K562 (cell line): Measurements from ENCODE around the gene SAE1.

Source experiments
- BHLHE40 ChIP-seq: IDR thresholded peaks from 2 replicates; pipeline ENCODE4 v1.6.1; 2011; ENCODE audit warnings: low read length, improper control_type of control experiment
- CHD2 ChIP-seq: IDR thresholded peaks from 2 replicates; pipeline ENCODE4 v1.6.1; 2011; ENCODE audit warnings: low read depth, low read length
- ETV6 ChIP-seq, 3 experiments: fragments of 150-350 bp in 1 of 3; sonication (generic) in 1 of 3; formaldehyde crosslinking in 1 of 3; IDR thresholded peaks; 2 replicates each; pipeline versions ENCODE4 v1.6.1 to v1.8.0; 2014 to 2022; ENCODE audit warnings: borderline replicate concordance in 2 of 3, low read depth in 2 of 3, antibody characterized with exemption in 1 of 3, low read length in 1 of 3, mild to moderate bottlenecking in 1 of 3, missing genetic modification reagents in 1 of 3
- HDAC2 ChIP-seq: fragments of 450-650 bp; IDR thresholded peaks from 2 replicates; pipeline ENCODE4 v1.6.1; 2016; ENCODE audit warnings: mild to moderate bottlenecking
- NCOR1 ChIP-seq: fragments of 450-650 bp; IDR thresholded peaks from 2 replicates; pipeline ENCODE4 v1.6.1; 2016; ENCODE audit warnings: mild to moderate bottlenecking, moderate library complexity
- RAD21 ChIP-seq, 2 experiments: fragments of 250-450 bp in 1 of 2; fragments of 450-650 bp in 1 of 2; sonication (Bioruptor Pico) in 1 of 2; formaldehyde crosslinking in 1 of 2; IDR thresholded peaks in 1 of 2; conservative IDR thresholded peaks in 1 of 2; 2 replicates each; pipeline versions ENCODE4 v1.4.0 to v1.8.0; 2020 to 2022; ENCODE audit warnings: mild to moderate bottlenecking in 2 of 2, moderate library complexity in 1 of 2
- STAT6 ChIP-seq: sonication (generic); formaldehyde crosslinking; IDR thresholded peaks from 2 replicates; pipeline ENCODE4 v1.8.1; 2023; ENCODE audit warnings: mild to moderate bottlenecking, missing genetic modification reagents
- XRCC3 ChIP-seq: fragments of 450-650 bp; IDR thresholded peaks from 2 replicates; pipeline ENCODE4 v1.6.1; 2017; ENCODE audit warnings: mild to moderate bottlenecking, moderate library complexity
- ZFP30 ChIP-seq: fragments of 250-450 bp; sonication (Bioruptor Pico); IDR thresholded peaks from 2 replicates; pipeline ENCODE4 v1.8.0; 2022; ENCODE audit warnings: moderate library complexity, mild to moderate bottlenecking, inconsistent platforms, borderline replicate concordance
- ZNF354B ChIP-seq: fragments of 250-450 bp; sonication (Bioruptor Pico); IDR thresholded peaks from 2 replicates; pipeline ENCODE4 v1.4.0; 2020
- ZNF644 ChIP-seq: fragments of 200-800 bp; sonication (Bioruptor generic); IDR thresholded peaks from 2 replicates; pipeline ENCODE4 v1.6.1; 2016; ENCODE audit warnings: low read depth, missing genetic modification characterization, missing compliant biosample characterization

GRCh38 chr19:47232422-47233211, 102.0 kb downstream of the SAE1 start:
- no peak for TF ChIP-seq HDAC2
- no peak for TF ChIP-seq STAT6
- no peak for TF ChIP-seq XRCC3
- TF ChIP-seq RAD21 (CRISPR knock-in tag; conservative IDR thresholded peaks at IDR 0.05 in 1 of 2, IDR thresholded peaks at IDR 0.05 in 1 of 2), result no peak
- no peak for TF ChIP-seq BHLHE40
- no peak for TF ChIP-seq NCOR1
- no peak for TF ChIP-seq CHD2
- no peak for TF ChIP-seq ZFP30
- no peak for TF ChIP-seq ZNF644 (tag)
- TF ChIP-seq ETV6 (IDR thresholded peaks at IDR 0.05; ENCODE audit: borderline replicate concordance in 1 of 2, low read depth in 2 of 2, low read length in 1 of 2), result no peak
- no peak for TF ChIP-seq ETV6 (CRISPR knock-in tag; IDR thresholded peaks at IDR 0.05; ENCODE audit: borderline replicate concordance)
- TF ChIP-seq ZNF354B (CRISPR knock-in tag), result no peak
